Stimulated activated CD4-positive, alpha-beta T cell treated with anti-CD3 and anti-CD28 coated beads, Interleukin-15, amount 100 ng/mL, for 1 hour (primary cell): ENCODE measurements around the gene PRDX5.
A peak's percentile ranks its signal among the peaks of the same experiment; 100 is the strongest.
"Not testable (repeated sequence)": the region's sequence is repeated elsewhere in the genome, so short reads cannot be mapped to it uniquely, and the experiment has no call there.

Source experiments
- DNase-seq, 2 donors: peaks; one replicate each; pipeline ENCODE4 v3.0.0-alpha.2; 2020; ENCODE audit warnings: low read depth in 1 of 2, low spot score in 1 of 2

Gene PRDX5

DNA sequence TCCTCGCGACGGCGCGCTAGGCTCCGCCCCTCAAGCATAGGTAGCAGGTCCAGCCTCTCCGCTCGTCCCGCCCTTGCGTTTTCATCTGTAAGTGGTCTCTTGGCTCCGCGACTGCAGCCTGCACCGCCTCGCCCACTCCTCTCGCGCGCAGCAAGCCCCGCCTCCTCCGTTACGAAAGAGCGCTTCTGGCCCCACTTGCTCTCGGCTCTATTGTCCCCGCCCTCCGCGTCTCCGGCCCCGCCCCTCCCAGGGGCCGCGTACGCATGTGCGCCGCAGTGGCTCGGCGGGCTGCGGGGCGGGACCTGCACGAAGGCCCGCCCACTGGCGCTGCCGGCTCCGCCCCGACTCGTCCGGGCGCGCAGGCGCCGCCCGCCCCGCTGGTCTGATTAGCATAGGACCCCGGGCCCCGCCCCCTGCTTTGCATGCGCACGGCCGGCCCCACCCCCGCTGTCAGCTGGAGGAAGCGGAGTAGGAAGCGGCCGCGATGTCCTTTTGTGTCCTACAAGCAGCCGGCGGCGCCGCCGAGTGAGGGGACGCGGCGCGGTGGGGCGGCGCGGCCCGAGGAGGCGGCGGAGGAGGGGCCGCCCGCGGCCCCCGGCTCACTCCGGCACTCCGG, 12.7 kb upstream of the PRDX5 start, which contains the start of gene ESRRA:
ESRRA (plus strand) TSS at position 450 of the 616 bp plus-strand sequence. CDS start 1,656 bp downstream, outside the sequence.
- peak; percentile 99 for DNase-seq

GRCh38 chr11:64305691-64306562, 12.0 kb upstream of the PRDX5 start:
- DNase-seq = peak; percentile 48 to 57

DNA sequence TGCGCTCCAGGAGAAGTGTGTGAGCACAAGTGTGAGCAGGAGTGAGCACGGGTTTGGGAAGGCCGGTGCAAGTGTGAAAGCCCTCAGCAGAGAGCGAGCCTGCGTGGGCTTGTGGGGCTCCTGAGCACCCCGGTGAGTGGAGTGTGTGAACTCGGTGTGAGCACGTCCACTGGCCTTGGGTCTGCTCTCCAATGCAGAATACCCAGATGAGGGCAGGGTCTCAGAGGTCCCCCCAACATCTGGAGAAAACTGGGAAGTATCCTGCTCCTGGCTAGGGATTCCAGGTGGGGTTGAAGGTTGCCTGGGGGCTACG, 11.4 kb upstream of the PRDX5 start:
- DNase-seq = no peak

DNA sequence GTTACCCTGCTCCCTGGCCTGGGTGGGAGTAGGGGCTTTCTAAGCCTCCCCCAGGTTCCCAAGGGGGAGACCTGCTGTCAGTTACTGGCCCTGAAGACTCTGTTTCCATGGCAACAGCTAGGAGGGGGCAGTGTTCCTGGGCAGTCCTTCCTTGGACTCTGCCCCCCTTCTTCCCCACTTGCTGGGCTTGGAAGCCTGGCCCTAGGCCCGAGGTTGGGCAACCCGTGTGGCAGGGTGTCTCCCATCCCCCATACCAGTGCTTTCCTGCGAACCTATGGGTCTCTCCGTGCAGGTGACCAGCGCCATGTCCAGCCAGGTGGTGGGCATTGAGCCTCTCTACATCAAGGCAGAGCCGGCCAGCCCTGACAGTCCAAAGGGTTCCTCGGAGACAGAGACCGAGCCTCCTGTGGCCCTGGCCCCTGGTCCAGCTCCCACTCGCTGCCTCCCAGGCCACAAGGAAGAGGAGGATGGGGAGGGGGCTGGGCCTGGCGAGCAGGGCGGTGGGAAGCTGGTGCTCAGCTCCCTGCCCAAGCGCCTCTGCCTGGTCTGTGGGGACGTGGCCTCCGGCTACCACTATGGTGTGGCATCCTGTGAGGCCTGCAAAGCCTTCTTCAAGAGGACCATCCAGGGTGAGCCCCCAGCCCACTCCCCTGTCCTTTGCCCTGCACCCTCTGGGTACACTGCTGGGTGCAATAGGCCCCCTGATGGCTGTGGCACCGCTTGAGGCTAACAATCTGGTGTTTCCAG, 10.9 kb upstream of the PRDX5 start:
- no peak for DNase-seq

- DNase-seq = not testable (repeated sequence)
Measured at GRCh38 chr11:64307795-64308194, 10.1 kb upstream of the PRDX5 start.

GRCh38 chr11:64312947-64313346, 5.0 kb upstream of the PRDX5 start:
- DNase-seq = no peak

DNA sequence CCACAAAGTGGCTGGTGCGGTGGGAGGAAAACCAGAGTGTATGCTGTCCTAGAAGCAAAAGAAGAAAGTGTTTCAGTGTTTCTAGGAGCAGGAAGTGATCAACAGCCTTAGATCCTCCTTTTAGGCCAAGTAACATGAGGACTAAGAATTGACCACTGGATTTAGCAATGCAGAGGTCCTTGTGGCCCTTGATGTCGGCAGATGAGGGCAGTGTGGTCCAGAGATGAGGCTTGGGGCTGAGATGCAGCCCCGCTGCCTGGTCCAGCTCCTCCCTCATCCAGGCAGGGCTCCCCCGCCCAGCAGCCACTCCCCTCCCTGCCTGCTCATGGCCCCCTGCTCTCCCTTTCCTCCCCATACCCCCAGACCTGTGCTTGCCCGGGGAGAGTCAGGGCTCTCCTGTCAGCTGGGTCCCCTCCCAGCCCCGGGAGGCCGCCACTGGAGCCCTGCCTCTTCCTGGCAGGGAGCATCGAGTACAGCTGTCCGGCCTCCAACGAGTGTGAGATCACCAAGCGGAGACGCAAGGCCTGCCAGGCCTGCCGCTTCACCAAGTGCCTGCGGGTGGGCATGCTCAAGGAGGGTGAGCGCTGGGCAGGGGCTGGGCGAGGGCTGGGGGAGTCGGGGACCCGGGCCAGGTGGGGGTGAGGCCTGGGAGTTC, 4.3 kb upstream of the PRDX5 start:
- DNase-seq = no peak

- no peak for DNase-seq
Measured at GRCh38 chr11:64314146-64314804, 3.6 kb upstream of the PRDX5 start.

GRCh38 chr11:64314805-64315561, 2.9 kb upstream of the PRDX5 start:
- DNase-seq = no peak

DNA sequence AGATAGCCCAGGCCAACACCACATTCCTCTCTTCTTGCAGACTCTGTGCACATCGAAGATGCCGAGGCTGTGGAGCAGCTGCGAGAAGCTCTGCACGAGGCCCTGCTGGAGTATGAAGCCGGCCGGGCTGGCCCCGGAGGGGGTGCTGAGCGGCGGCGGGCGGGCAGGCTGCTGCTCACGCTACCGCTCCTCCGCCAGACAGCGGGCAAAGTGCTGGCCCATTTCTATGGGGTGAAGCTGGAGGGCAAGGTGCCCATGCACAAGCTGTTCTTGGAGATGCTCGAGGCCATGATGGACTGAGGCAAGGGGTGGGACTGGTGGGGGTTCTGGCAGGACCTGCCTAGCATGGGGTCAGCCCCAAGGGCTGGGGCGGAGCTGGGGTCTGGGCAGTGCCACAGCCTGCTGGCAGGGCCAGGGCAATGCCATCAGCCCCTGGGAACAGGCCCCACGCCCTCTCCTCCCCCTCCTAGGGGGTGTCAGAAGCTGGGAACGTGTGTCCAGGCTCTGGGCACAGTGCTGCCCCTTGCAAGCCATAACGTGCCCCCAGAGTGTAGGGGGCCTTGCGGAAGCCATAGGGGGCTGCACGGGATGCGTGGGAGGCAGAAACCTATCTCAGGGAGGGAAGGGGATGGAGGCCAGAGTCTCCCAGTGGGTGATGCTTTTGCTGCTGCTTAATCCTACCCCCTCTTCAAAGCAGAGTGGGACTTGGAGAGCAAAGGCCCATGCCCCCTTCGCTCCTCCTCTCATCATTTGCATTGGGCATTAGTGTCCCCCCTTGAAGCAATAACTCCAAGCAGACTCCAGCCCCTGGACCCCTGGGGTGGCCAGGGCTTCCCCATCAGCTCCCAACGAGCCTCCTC, 2.0 kb upstream of the PRDX5 start:
- not testable (repeated sequence) for DNase-seq

GRCh38 chr11:64316672-64317324, 1.1 kb upstream of the PRDX5 start:
- no peak for DNase-seq

- peak; percentile 80 to 90 for DNase-seq
Measured at GRCh38 chr11:64317325-64317960, 478 bp upstream of the PRDX5 start, which contains the start of gene TRMT112. Gene TRMT112 (minus strand): TSS chr11:64317559. CDS start chr11:64317526, 33 bp downstream.

DNA sequence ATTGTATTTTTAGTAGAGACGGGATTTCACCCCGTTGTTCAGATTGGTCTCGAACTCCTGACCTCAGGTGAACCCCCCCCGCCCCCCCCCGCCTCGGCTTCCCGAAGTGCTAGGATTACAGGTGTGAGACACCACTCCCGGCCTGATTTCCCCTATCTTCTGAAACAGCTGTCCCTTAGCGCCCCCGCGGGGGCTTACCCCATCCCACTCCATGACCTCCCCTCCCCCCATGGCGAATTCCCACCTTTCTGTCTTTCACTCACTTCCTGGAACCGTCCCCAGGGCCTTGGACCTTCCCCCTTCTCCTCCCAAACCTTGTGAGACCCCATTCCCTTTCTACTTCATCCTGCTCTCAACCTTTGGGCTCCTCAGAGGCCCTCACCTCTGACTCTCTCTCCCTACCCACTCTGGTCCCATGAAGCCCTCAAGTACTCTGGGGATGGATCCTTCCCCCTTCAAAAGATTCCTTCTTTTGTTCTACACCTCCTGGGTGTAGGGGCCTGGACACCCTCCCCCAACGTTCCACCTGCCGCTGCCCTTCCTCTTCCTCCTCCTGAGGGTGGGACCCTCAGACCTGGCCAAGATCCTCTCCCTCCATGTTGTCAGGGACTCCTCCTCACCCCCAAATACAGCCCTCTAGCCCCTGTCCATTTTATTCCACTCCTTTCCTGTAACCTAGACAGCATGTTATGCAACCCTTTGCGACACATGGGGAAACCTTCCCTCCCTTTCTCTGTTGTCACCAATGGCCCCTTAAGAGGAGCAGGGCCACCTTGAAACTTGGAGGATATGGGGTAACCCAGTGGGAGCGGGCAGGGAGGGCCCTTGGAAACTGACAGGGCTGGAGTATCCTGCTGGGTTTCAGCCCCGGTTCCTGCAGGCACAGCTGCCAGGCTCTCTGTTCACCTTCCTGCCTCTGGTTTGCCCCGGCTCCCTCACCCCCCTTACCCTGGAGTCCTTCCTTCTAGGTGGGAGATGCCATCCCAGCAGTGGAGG, 1.1 kb downstream of the PRDX5 start:
- no peak for DNase-seq

GRCh38 chr11:64320556-64320955, 2.6 kb downstream of the PRDX5 start:
- no peak for DNase-seq

GRCh38 chr11:64321026-64321425, 3.1 kb downstream of the PRDX5 start:
- DNase-seq = no peak

DNA sequence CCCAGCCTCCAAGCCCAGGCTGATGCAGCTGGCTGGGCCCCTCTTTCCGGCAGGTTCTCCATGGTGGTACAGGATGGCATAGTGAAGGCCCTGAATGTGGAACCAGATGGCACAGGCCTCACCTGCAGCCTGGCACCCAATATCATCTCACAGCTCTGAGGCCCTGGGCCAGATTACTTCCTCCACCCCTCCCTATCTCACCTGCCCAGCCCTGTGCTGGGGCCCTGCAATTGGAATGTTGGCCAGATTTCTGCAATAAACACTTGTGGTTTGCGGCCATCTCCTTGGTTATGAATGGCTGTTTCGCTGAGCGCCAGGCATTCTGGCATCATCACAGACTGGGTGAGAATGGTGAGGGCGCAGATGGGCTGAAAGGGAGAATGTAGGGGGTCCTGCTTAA, 3.6 kb downstream of the PRDX5 start:
- no peak for DNase-seq

GRCh38 chr11:64322925-64323260, 5.0 kb downstream of the PRDX5 start:
- no peak for DNase-seq
